GM13976 (cell line): Measurements from ENCODE around the gene SNRNP35.

Experiments
- DNase-seq: peaks from one replicate; pipeline ENCODE4 v3.0.0; 2012; ENCODE audit warnings: low spot score
- in situ Hi-C: fragments of 300-500 bp; cut with MboI; formaldehyde crosslinking; loops from one replicate; pipeline ENCODE4 v1.12.0; 2022; ENCODE audit warnings: low sequenced_read_pairs, mixed read lengths, inconsistent platforms; ENCODE audit not compliant: unreplicated experiment
- TF ChIP-seq, protein P1 (sequence below): IDR thresholded peaks from 2 replicates; pipeline ENCODE4 v1.5.1; 2012; ENCODE audit warnings: borderline replicate concordance, mild to moderate bottlenecking; ENCODE audit not compliant: insufficient read depth; ENCODE audit errors: extremely low read depth, missing control alignments, control extremely low read depth

SNRNP35 gene

GRCh38 chr12:123433615-123434014, 24.3 kb upstream of the SNRNP35 start:
- TF ChIP-seq, protein P1, sequence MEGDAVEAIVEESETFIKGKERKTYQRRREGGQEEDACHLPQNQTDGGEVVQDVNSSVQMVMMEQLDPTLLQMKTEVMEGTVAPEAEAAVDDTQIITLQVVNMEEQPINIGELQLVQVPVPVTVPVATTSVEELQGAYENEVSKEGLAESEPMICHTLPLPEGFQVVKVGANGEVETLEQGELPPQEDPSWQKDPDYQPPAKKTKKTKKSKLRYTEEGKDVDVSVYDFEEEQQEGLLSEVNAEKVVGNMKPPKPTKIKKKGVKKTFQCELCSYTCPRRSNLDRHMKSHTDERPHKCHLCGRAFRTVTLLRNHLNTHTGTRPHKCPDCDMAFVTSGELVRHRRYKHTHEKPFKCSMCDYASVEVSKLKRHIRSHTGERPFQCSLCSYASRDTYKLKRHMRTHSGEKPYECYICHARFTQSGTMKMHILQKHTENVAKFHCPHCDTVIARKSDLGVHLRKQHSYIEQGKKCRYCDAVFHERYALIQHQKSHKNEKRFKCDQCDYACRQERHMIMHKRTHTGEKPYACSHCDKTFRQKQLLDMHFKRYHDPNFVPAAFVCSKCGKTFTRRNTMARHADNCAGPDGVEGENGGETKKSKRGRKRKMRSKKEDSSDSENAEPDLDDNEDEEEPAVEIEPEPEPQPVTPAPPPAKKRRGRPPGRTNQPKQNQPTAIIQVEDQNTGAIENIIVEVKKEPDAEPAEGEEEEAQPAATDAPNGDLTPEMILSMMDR, result no peak
- no peak for DNase-seq
- in situ Hi-C loops, result no loop called here

DNA sequence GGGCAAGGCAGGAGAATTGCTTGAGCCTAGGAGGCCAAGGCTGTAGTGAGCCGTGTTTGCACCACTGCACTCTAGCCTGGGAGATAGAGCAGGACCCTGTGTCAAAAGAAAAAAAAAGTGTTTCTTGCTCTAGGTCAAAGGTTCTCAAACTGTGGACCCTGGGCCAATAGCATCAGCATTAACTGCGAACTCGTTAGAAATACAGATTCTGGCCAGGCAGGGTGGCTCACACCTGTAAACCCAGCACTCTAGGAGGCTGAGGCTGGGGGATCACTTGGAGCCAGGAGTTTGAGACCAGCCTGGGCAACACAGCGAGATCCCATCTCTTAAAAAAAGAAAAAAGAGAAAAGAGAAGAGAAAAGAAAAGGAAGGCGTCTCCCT, 22.3 kb upstream of the SNRNP35 start:
- TF ChIP-seq, protein P1, result no peak
- no peak for DNase-seq
- in situ Hi-C loops, result no loop called here

- in situ Hi-C loops, result no loop called here
- TF ChIP-seq, protein P1, result no peak
- peak; percentile 94 for DNase-seq
Observed at GRCh38 chr12:123436017-123436964, 21.6 kb upstream of the SNRNP35 start, which contains the start of gene RILPL2. TSS of gene RILPL2 (minus strand) at chr12:123436684. CDS start at chr12:123436420, 264 bp downstream.

DNA sequence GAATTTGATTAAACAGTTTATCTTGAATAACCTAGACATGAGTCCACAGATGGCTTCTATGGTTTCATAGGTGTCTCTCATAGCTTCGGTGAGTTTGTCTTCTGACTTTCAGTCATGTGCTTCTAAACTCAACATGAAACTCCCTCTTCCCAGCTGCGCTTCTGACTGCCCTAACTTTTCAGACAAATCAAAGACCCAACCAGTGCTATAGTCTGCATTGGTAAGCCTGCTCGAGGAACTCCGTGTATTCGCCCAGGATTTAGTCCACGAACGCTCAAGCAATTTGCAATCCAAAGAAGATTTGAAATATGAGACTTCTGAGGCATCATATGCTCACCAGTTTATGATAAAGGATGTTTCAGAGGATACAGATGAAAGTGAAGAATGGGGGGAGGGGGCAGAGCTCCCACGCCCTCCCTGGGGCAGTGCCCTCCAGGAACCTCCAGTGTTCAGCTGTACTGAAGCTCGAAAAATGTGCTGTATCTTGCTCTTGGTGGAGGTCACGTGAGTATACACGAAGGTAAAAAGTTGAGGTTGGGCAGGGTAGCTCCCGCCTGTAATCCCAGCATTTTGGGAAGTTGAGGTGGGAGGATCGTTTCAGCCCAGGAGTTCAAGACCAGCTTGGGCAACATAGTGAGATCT, 16.3 kb upstream of the SNRNP35 start:
- TF ChIP-seq, protein P1, result no peak
- DNase-seq, result peak; percentile 74
- in situ Hi-C loops, result no loop called here

DNA sequence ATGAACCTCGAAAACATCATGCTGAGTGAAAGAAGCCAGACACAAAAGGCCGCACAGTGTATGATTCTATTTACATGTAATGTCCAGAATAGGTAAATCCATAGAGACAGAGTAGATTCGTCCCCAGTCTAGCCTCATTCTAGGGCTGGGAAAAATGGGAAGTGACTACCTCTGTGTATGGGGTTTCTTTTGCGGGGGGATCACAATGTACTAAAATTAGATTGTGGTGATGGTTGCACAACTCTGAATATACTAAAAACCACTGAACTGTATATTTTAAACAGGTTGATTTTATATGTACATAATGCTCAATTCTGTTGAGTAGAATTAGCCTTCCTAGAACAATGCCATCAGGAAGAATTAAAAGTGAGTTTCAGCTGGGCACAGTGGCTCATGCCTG, 15.2 kb upstream of the SNRNP35 start:
- no peak for DNase-seq
- TF ChIP-seq, protein P1, result no peak
- in situ Hi-C loops, result no loop called here

GRCh38 chr12:123444092-123445026, 13.6 kb upstream of the SNRNP35 start:
- DNase-seq, result no peak
- TF ChIP-seq, protein P1, result no peak
- in situ Hi-C loops, result no loop called here
